GM10847 (cell line): ENCODE results near the gene BEND7.

Experiments used
- POLR2A ChIP-seq: IDR thresholded peaks from 2 replicates; pipeline ENCODE4 v1.6.1; 2011; ENCODE audit not compliant: insufficient read length; ENCODE audit errors: extremely low read depth

BEND7 gene

DNA sequence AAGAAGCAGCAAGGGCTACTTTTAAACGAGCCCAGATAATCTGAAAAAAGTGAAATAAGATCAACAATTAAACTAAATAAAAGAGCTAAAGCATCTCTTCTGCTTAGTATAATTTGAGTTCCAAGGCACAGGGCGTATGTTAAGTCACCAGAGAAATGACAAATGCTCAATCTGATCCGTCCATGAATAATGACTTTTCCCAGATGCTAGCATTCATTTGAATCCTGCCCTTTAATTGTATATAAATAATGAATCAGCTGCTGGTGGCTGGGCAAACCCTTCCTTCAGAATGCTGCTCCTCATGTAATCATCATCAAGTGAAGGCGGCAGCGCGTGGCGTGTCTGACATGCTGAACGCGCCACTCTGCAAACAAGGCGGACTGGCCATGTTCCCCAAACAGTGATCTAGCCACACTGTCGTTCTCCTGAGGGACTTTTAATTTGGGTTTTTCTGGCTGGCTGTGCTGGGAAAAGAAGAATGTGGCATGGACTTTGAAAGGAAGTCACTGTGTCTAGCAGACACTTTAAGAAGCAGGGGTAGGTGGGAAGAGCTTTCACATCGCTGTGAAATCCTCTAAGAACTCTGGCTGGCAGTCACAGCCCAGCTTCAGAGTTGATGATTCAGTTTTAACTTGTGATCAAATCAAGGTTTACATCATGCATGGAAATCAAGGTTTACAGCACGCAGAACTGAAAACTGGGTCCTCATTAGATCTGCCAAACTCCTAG lies 70.7 kb downstream of the BEND7 start:
- TF ChIP-seq POLR2A, result no peak

DNA sequence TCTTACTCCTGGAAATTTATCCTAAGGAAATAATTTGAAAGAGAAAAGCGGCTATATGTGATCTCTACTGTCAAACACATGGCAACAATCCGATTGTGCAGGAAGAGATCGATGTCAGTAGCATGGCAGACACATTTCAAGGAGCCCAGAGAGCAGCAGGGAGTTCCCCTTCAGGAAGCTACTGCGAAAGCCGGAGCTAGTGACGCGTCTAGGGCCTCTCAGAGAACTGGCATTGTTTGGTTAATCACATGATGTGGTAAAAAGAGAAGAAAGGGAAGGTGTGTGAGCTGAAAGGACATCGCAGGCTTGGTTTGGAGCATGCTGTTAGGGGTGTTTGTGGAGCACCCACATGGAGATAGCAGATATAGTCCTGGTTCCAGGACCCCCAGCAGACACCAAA lies 74.9 kb downstream of the BEND7 start:
- no peak for TF ChIP-seq POLR2A

DNA sequence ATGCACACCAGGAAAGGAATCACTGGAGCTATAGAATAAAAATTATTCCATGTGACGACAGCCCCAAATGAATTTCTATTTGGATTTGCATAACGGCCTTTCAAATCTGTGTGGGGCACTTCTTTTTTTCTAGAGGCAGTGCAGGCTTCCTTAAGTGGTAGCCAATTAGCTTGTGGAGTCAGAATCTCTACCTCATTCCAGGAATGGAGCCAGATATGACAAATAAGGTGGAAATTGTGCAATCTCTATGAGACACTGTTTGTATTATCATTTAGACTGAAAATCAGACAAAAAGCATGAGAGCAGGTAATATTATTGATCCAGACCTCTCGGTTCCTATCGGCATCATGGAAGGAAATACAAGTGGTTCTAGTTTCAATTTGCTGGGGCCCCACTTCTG lies 78.7 kb downstream of the BEND7 start:
- no peak for TF ChIP-seq POLR2A

DNA sequence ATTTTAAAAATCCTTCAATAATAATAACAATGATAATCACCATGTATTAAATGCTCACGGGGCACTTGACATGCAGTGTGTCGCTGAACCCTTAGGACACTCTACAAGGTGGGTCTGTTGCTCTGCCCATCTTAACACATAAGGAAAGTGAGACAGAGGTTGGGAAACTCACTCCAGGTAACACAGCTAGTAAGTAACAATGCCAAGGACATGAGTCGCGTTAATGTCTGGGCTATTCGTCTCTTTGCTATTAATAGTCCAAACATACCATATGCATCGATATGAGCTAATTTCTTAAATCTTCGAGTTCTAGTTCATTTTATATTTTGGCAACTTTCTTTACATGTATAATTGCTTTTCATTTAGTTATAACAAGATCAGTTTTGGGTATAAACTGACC lies 79.5 kb downstream of the BEND7 start:
- no peak for TF ChIP-seq POLR2A

DNA sequence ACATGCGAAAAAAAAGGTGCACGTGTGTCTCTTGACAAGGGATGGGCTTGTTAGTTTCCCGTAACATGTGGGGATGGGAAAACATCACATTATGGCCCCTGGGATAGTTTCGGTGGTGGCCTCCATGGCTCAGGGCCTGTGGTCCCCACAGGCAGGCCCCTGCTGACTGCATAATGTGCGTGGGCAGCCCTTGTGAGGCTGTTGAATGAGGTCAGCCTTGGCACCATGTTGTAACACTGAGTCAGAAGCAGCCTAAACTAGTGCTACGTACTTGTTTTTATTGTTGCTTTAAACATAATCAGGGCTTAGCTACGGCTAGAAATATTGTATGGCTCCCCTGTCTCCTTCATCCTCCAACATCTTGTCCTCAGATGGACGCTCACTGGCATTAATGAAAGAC lies 80.6 kb downstream of the BEND7 start:
- TF ChIP-seq POLR2A, result no peak

DNA sequence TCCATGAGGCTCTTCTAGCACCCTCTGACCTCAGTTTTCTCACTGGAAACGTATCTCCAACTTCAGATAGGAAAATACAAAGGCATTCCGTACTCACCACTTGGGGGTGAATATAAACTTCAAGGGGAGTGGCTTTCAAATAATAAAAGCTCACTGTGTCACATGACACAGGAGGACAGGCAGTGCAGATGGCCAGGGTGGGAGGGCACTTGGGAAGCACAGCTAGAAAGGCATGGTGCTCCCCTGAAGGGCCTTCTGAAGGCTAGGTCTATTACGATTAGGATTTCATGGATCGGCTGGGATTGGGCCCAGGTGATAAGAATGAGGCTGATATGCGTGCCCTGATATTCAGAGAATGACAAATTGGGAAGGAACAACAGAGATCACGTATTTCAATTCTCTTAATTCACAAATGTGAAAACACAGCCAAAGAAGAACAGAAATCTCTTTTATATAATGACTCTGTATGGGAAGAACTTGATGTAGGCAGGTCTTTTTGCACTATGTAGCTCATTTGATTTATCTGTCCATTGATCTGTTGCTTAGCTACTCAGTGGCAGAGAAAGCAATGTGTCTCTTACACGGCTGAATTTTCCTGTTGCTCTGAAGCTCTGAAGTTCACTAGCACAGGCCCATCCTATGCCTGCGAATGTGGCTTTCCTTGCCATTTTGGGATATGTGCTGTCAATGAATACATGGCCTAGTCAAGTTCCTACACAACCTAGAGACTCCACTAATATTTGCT lies 83.0 kb downstream of the BEND7 start:
- TF ChIP-seq POLR2A, result no peak

DNA sequence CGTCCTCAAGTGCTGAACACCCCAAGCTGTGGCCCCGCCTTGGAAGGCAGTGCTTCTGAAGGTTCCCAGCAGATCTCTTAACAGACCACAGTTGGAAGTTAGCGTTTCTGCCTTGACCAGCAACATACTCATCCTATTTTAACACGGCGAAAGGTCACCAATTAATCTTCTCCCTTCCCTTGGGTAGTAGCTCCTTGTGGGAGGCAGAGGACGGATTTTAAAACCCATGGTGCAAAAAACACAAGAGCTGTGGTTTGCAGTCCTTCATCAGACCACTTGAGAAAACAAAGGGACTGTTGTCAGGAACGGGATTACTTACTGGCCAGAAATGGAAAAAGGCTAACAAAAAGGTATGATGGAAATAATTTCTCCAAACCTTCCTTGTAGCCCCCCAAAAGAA lies 87.3 kb downstream of the BEND7 start:
- TF ChIP-seq POLR2A, result no peak

DNA sequence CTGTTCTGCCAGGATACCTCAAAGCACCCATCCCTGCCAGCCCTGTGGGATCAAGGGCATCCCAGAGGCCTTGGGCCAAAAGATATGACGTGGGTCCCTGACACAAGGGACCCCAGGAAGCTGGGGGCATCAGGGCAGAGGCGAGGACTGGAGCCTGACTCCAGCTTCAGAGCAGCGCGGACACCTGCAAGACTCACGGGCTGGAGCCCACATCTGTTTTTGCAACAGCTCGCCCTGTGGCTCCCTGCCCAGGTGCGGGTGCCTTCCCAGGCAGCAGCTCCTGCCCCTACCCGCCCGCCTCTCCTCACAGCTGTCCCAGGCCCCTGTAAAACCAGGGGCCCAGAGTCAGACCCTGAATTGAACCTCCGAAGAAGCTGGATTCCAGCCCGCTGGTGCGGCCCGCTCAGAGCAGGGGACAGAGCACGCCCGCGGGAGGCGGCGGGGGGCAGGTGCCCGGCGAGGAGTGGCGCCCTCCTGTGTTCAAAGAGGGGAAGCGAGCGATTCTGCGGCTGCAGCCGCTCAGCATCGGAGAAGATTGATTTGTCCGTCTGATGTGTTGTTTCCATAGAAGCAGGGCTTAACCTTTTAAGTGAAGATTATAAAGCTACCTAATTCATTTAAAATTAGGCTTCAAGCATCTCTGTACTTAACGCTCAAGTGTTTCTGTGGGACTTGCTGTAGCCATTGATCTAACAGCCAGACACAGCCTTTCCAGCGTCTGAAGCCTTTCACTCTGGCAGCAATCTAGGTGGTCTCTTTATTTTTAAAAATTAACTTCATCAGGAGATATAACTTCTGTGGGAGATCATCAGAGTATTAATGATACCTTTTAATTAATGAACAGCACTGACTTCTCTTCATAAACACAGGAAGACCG lies 88.4 kb downstream of the BEND7 start:
- TF ChIP-seq POLR2A, result no peak

DNA sequence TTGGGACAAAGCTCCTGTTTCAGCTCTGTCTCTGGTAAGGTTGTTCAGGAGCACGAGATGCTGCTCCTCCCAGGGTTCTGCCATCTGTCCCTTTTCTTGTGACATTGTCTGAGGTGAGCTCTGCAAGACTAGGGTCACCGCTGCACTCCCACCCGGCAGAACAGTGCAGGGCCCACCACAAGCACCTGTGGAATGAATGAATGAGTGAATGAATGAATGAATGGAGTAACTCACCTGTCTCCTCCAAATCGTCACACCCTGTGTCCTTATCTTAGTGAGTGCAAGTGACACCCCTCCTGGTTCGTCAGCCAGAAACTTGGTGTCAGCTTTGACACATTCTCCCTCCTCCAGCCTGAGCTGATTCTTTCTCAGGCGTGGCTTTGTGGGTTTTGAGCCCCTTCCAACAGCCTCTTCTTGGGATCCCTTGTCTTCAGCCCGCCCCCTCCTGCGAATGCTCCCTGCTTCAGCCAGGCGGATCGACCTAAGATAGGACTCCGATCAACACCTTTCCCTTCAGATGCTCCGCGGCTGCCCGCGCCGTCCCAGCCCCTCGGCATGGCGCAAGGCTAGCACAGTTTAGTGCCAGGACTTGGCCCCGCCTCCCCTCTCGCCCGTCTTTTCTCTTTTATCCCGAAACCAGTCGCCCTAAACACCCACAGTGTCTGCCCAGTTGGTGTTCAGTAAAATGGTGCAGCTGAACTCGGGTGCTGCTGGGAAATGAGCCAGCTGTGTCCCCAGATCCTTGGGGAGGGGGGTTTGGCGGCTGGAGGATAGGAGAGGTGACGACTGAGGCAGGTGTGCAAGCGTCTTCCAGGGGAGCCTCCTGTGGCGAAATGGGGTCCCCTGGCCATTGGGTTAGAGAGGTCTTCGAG lies 89.3 kb downstream of the BEND7 start:
- TF ChIP-seq POLR2A, result no peak

DNA sequence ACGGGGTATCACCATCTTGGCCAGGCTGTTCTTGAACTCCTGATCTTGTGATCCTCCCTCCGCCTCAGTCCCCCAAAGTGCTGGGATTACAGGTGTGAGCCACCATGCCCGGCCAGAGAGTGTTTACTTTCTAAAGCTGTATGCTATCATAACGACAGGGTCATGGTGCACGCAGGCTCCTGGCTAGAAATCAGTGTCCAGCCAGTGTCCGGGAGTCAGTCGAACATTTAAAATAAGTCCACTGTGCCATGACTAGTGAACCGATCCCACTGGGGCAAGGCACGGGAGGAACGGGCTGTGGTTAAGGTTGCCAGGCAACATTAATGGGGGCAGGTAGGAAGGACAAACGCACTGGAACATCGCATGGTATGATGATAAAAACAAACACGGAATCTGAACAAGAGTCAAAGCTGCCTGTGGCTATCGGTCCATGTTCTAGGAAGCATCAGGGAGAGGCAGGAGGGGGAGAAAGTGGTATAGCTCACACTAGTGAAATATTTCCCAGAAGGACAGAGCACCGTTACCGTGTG lies 91.7 kb downstream of the BEND7 start:
- no peak for TF ChIP-seq POLR2A

DNA sequence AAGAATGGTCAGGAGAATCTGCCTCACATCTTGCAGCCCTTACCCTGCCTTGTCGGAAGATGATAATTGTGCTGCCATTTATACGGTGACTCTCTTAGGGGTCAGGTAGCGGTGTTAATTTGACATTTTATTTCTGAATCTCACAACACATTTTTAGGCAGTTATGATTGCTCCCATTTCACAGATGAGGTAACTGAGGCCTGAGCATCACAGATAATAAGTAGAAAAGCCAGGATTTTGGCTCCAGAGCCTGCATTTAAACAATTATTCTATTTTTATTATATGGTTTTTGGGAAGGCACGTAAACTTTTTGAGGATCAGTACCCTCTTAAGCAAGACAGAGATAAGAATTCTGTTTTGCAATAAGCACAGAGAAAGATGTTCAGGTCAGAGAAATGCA lies 103.4 kb downstream of the BEND7 start:
- no peak for TF ChIP-seq POLR2A

DNA sequence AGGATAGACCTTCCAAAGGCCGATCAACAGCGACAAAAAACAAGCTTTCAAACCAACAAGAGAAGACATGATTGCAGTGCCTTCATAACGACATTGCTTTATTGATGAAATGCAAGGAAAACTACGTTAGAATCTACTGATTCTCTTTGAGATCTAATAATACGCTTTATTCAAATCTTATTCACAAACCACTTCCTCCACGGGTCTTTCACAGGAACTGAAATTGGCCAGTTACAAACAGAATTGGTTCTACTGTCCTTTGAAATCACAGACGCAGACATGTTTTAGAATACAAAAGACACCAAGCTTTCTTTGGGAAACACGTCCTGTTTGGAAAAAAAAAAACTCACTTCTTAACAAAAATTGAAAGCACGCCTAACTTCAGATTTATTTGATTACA lies 106.0 kb downstream of the BEND7 start:
- no peak for TF ChIP-seq POLR2A

DNA sequence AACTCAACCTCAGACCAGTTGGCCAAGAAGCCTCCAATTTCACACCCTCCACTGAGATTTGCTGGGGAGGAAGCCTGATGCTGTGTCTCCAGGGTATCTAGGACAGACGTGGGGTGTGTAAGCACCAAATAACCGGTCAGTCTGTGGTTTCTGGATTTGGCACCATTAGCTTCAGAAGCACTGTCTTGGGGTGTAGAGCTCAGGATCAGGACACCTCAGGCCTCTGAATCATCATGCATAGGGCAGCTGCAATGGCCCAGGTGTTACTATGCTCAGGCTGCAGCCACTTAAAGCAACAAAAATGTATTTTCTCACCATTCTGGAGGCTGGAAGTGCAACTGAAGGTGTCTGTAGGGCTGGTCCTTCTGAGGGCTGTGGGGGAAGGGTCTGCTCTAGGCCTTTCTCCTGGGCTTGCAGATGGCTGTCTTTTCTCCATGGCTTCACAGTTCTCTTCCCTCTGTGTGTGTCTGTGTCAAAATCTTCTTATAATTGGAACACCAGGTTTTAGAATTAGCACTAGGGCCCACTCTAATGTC lies 107.4 kb downstream of the BEND7 start:
- TF ChIP-seq POLR2A, result no peak

DNA sequence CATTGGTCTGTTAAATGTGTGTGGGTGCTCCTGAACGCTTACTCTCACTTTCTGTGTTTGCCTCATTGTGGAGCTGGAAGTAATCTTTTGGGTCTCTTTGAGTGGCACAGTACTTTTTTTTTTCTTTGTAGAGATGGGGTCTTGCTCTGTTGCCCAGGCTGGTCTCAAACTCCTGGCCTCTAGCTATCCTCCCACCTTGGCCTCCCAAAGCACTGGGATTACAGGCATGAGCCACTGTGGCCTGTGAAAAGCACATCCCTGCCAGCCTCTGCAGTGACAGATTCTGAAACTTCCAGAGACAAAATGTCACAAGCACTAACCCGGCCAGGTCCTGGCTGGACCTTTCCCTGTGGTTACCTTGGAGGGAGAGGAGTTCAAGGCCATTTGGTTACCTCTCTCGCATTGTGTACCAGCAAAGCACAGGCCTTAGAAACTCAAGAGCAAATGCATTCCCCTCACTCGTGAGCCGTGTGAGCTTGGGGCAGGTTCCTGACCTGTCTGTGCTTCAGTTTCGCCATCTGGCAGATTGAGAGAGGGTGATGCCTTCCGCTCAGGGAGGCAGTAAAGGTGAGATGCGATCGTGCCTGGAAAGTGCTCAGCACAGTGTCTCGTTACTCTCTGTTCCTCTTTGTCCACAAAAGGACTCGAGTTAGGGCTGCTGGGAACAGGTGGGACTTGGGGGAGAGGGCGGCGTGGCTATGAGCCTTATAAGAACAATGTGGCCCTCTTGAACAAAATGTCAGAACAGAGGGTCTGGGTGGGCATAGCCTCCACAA lies 108.1 kb downstream of the BEND7 start:
- no peak for TF ChIP-seq POLR2A
